Muscle of back (tissue), 11 donors: ENCODE measurements around the gene TES. TPM values are rescaled to one million over a fixed set of nuclear protein-coding genes. Genes with fewer than 3 reads are reported as not detected.

Experiments
- DNase-seq, 3 donors: peaks; one replicate each; pipeline versions ENCODE4 v3.0.0 to v3.0.0-alpha.2; 2013
- polyA plus RNA-seq, 10 donors: library from polyadenylated mRNA; unstranded; fragments of 120-200 nt; gene quantifications; one replicate each; pipeline ENCODE4 v1.2.1, GENCODE V29; 2013; ENCODE audit not compliant: insufficient read length in 10 of 10

Gene TES
- polyA plus RNA-seq, 10 donors, result 15.6 to 33.4 (median 20.4) TPM

DNA sequence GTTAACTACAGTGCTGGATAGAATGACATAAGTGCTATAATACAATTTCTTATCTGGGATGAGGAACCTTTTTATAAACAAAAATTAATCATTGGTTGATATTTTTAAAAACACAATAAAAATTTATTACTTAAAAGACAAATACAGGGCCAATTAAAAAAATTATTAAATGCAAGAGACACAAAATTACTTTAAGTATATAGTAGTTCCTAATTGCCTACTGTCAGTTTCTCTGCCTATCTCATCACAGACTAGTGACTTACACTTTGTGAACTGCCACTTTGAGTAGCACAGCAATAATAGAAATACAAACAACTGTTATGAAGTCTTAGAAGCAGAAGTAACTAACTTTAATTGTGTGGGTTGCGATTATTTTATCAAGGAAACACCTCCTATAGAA, 8.4 kb downstream of the TES start:
- DNase-seq, result no peak

DNA sequence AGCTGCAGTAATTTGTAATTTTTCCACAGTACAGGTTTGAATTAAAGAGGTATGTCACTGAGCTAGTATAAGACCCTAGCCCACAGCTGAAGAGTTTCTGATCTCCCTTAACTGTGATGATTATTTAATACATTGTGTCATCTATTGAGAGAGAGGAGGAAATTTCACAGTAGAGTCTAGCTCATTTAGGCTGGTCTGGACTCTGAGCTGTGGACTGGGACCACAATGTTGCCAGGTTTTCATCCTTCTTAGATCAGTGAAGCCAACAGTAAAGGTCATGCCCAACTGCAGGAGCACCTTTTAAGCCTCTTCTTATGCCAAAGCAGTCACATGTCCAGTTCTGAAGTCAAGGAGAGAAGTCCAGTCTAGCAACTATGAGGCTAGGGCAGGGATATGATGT, 8.9 kb downstream of the TES start:
- no peak for DNase-seq

DNA sequence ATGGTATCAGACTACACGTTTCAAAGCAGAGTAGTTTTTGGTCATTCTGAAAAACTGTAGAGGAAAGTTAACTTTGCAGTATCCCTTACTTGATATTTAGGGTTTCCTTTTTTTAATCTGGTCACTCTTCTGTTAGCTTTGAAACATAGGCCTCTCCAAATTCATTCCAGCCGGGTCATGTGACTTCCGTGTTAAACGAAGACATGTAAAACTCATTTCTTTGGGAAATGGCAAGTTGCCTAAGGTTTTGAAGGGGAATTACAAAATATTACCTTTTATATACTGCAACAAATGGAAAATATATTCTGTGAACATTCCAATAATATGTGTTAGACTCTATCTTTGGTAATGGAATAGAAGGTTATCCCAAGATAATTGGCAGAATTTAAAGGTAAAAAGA, 9.5 kb downstream of the TES start:
- no peak for DNase-seq

- DNase-seq, result no peak
These were observed 12.2 kb downstream of the TES start for GRCh38 chr7:116222501-116222900.

- no peak for DNase-seq
These were observed 13.2 kb downstream of the TES start for GRCh38 chr7:116223588-116223987.

DNA sequence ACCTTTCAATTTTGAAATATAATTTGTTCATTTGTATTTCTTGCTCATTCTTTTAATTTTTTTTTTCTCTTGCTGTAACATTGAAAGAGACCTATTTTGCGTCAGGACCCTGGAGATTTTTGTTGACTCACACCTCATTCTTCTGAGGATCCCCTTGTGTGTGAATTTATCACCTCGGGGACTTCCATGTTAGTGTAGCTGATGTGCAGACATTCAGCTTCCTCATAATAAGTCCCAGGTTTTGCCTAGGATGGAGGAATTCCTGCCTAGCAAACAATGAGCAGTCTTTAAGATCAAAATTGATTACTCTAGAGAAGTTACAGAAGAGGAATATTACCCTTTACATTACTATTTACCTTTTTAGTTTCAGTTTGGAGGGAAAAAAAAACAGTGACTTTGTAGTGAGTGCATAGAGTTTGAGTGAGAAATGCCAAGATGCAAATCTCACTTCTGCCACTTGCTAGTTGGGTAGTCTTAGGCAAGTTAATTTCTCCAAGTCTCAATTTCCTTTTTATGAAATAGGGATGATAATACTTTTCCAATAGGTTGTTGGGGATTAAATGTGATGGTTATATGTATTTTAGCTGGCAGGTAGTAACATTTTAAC, 14.3 kb downstream of the TES start:
- no peak for DNase-seq

DNA sequence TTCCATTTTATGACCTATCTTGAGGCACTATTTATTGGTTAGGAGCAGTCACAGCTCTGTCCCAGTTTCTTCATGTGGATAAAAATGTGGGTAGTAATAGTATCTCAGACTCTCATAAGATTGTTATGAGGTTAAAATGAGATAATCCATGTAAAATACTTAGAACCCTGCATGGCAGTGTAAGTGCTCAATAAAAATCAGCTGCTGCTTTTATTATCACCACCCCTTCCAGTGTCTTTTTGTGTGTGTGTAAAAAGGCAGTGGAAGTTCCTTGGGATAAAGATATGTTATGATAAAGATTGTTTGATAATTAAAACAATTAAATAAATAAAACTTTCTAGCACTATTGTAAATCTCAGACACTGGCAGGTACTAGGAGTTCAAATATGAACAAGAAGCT, 15.5 kb downstream of the TES start:
- no peak for DNase-seq

DNA sequence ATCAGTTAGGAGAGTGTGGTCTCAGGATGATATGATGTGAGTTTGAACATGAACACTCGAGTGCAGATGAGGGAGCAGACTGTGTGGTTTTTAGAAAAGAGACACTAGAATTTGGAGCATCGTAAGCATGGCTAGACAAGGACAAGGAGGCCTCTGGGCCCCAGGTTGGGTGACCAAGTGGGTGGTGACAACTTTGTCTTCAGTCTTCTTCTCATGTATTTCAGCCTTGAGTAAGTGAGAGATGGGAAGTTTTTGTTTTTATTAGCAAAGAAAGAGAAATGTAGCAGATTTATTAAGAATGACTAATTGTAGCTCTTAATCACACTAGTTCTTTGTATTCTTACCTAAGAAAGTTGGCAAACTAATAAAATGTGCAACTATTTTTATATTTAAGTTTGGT, 16.3 kb downstream of the TES start:
- peak in 1 of 3 donors; percentile 23 for DNase-seq

DNA sequence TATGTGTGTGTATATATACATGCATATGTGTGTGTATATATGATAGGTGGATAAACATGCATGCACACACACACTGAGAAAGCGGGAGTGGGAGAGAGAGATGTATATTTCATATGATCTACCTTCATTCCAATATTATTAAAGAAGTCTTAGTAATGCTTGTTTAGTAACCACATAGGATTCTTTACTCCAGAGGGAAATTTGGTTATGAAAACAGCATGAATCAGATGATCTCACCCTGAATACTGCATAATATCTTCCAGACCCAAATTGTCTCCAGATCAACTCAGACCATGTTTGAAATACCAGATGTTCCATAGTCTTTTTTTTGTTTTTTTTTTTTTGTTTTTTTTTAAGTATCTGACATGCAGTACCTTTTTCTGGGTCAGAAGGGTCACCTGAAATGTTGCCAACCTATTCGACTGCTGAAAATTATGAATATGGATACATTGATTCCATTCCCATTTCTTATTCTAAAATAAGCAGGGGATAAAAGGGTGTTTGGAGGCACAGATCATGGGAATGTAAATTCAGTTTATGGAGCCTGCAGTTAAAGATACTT, 17.4 kb downstream of the TES start:
- peak; percentile 76 to 90 (median 87) for DNase-seq

DNA sequence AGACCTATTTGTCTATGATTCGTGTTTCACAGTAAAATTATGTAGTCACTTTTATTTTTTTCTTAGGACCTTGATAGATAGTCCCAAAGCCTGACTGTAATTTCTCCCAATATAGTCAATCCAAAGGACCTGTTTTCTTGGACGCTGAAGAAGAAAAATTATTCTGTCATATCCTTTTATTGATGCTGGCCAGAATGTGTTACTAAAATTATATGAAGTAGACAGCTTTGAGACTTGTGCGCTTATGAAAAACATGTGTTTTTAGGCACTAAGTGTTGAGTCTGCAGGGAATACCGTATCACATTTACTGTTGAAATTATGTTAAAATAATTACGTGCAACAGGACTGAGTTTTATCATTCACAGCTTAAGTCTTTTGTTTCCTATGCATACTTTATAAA, 17.9 kb downstream of the TES start:
- DNase-seq, result peak in 1 of 3 donors; percentile 52

- DNase-seq, result peak in 1 of 3 donors; percentile 27
These were observed 19.0 kb downstream of the TES start for GRCh38 chr7:116229366-116229765.

- peak in 1 of 3 donors; percentile 49 for DNase-seq
These were observed 20.1 kb downstream of the TES start for GRCh38 chr7:116230191-116231005.

DNA sequence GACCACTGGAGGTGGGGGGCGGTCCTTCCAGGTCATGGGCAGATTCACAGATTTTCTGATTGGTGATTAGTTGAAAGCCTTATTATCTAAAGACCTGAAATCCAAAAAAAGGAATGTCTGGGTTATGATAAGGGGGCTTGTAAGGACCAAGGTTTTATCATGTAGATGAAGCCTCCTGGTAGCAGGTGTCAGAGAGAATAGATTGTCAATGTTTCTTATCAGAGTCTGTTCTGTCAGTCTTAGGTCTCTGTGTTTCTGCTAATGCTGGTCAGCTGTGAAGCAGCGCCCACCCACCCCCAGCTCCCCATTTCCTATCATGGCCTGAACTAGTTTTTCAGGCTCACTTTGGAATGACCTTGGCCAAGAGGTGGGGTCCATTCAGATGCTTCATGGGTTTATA, 21.2 kb downstream of the TES start:
- no peak for DNase-seq

DNA sequence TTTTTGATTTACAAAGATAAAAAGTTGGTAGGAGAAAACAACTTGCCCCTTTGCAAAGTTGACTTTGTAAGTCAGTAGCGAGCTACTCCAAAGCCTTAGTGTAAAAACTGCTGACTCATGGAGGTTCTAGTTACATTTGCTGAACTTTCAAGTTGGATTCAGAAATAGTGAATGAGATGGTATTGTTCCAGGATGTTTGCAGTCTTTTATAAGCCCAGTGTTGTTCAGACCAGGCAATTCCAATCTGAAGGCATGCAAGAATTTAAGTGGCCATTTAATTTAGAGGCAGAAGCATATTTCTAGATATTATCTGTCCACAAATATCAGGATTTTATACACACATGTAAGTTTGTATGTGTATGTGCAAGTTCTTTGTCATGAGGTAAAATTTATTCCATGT, 21.6 kb downstream of the TES start:
- peak in 2 of 3 donors; percentile 33 to 61 for DNase-seq

DNA sequence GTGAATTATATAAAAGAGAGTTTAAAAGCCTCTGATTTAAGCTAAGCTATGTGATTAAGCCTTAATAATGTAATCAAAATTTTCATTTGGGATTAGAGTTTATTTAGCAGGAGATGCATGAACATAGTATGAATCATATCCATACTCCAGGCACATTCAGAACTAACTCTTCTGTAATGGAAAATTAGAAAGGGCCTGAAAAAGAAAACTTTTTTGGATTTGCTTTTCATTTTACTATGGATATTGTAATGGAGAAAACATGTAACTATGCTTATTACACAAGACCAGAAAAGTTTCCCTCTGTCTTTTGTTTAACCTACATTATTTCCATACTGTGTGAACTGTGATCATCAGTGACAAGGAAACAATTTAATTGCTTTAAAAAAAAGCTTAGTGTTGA, 22.0 kb downstream of the TES start:
- peak in 2 of 3 donors; percentile 54 to 70 for DNase-seq

GRCh38 chr7:116232920-116233319, 22.6 kb downstream of the TES start:
- DNase-seq, result peak in 1 of 3 donors; percentile 19

DNA sequence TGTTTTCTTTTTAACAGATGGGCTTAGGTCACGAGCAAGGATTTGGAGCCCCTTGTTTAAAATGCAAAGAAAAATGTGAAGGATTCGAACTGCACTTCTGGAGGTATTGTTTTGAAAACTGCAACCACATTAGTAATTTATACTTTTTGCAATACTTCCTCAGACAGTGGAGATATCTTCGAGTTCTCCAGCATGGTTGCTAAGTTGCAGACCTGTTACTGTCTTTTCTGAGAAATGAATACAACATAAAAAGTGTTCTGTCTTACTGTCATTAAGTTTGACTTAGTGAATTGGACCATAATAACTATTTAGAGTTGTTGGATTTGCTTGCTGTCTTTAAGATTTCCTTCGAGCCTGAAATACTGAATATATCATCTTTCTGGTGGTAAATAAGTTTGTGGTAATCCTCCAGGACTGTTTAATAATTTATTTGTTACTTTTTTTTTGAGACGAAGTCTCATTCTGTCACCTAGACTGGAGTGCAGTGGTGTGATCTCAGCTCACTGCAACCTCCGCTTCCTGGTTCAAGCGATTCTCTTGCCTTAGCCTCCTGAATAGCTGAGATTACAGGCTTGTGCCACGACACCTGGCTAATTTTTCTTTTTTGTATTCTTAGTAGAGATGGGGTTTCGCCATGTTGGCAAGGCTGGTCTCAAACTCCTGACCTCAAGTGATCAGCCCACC, 24.3 kb downstream of the TES start:
- DNase-seq, result no peak

DNA sequence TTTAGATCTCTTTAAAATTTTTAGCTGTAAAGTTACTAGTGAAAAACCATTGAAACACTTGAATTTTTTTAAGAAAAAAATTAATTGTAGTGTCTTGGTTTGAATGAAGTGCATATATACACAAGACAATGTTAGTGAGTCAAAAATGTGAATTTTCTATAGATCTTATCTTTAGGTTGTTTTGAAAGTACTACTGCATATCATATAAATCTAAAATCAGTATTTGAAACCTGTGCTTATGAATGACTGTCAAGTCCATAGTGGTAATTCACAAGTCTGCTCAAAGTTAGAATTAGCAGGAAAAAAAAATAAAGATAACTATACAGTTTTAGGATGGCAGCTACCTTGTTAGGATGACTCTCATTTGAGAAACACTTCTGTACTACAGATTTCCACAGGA, 25.0 kb downstream of the TES start:
- no peak for DNase-seq

DNA sequence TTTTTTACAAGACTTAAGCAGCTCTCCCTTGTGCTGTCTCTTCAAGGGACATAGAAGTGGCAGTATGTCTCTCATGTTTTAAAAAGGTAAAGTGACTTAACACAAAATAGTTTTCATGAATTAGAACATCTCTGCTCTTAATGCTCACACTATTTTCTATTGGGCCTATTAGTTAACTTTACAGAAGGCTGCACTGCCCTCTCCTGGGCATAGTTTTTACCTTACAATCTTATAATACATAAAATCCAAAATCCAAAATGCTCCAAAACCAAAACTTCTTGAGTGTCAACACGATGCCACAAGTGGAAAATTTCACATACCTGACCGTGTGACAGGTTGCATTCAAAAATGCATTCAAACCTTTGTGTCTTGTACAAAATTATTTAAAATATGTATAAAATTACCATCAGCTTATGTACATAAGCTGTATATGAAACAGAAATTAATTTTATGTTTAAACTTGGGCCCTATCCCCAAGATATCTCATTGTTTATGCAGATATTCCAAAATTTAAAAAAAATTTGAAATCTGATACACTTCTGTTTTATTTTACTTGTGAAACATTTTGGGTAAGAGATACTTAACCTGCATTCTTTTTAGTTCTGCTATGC, 25.8 kb downstream of the TES start:
- peak; percentile 41 to 77 (median 69) for DNase-seq

GRCh38 chr7:116239020-116239419, 28.7 kb downstream of the TES start:
- DNase-seq, result no peak

DNA sequence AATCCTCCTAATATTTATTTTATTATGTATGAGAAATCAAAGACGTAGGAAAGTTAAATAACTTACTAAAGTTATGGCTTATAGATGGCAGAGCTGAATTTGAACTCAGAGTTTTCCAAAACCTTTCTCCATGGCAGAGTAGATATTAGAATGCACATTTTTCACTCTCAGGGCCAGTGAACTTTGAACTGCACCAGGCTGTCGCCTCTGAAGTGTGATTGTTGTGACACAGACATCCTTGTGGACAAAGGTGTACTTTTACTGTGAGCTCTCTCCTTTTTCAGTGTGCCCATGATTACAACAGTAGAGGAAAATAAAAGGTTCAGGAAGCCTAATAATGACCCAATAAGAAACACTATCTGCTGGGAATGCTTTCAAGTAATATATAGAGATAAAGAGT, 29.1 kb downstream of the TES start:
- DNase-seq, result no peak

GRCh38 chr7:116240024-116240668, 29.8 kb downstream of the TES start:
- peak in 2 of 3 donors; percentile 46 to 55 for DNase-seq
